Coronary artery (tissue), 2 donors: ENCODE measurements around the gene CEP76.

Experiments used
- DNase-seq: peaks from one replicate; pipeline ENCODE4 v3.0.0-alpha.2; 2017; ENCODE audit warnings: low spot score
- H3K27ac ChIP-seq, 2 donors: fragments of 200-600 bp; sonication (generic); one replicate each; pipeline ENCODE4 v1.5.1; 2016 to 2019
- H3K4me3 ChIP-seq: fragments of 200-600 bp; sonication (generic); 2 replicates; pipeline ENCODE4 v1.5.1; 2016; ENCODE audit warnings: mild to moderate bottlenecking, moderate library complexity
- TF ChIP-seq, protein P1 (sequence below): fragments of 200-600 bp; sonication (generic); IDR thresholded peaks from one replicate; pipeline ENCODE4 v1.5.1; 2019; ENCODE audit warnings: antibody characterized with exemption

Gene CEP76

GRCh38 chr18:12703664-12704063, 1.1 kb upstream of the CEP76 start:
- DNase-seq = no peak
- TF ChIP-seq, protein P1, sequence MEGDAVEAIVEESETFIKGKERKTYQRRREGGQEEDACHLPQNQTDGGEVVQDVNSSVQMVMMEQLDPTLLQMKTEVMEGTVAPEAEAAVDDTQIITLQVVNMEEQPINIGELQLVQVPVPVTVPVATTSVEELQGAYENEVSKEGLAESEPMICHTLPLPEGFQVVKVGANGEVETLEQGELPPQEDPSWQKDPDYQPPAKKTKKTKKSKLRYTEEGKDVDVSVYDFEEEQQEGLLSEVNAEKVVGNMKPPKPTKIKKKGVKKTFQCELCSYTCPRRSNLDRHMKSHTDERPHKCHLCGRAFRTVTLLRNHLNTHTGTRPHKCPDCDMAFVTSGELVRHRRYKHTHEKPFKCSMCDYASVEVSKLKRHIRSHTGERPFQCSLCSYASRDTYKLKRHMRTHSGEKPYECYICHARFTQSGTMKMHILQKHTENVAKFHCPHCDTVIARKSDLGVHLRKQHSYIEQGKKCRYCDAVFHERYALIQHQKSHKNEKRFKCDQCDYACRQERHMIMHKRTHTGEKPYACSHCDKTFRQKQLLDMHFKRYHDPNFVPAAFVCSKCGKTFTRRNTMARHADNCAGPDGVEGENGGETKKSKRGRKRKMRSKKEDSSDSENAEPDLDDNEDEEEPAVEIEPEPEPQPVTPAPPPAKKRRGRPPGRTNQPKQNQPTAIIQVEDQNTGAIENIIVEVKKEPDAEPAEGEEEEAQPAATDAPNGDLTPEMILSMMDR = no peak
- H3K27ac ChIP-seq = peak overlapping the region in 1 of 2 donors; percentile 99
- H3K4me3 ChIP-seq = peak overlapping the region; percentile 99

- TF ChIP-seq, protein P1 = no peak
- Histone ChIP-seq H3K4me3 (peak overlapping the region; percentile 99), H3K27ac (peak overlapping the region; percentile 85 to 99)
- no peak for DNase-seq
These were observed 609 bp upstream of the CEP76 start for GRCh38 chr18:12703096-12703567.

DNA sequence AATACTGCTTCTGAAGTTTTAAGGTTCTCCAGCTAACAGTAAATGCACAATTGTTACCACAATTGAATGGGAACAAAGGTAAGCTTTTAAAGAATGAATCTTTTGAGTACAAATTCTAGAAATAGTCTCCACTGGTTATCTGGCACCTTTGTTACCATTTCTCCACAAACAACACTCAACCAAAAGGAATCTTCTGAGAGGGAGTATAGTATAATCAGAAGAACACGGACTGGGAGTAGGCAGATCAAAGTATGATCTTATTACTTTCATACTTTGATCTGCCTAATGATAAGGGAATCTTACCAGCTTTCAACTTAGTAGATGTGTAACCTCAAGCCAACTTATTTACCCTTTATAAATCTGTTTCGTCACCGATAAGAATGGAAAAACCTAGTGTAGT, 1.4 kb downstream of the CEP76 start:
- Histone ChIP-seq H3K4me3 (peak overlapping the region; percentile 99), H3K27ac (no peak overlapping the region)
- TF ChIP-seq, protein P1 = no peak
- DNase-seq = no peak

- no peak overlapping the region for H3K4me3 ChIP-seq
- TF ChIP-seq, protein P1 = no peak
- no peak overlapping the region for H3K27ac ChIP-seq
- DNase-seq = no peak
These were observed 2.8 kb downstream of the CEP76 start for GRCh38 chr18:12699747-12700146.

- TF ChIP-seq, protein P1 = no peak
- no peak for DNase-seq
- Histone ChIP-seq H3K27ac (no peak overlapping the region), H3K4me3 (no peak overlapping the region)
These were observed 8.5 kb downstream of the CEP76 start for GRCh38 chr18:12694032-12694431.

- DNase-seq = no peak
- TF ChIP-seq, protein P1 = no peak
- H3K4me3 ChIP-seq = no peak overlapping the region
- no peak overlapping the region for H3K27ac ChIP-seq
These were observed 10.3 kb downstream of the CEP76 start for GRCh38 chr18:12692206-12692605.

- no peak overlapping the region for H3K27ac ChIP-seq
- TF ChIP-seq, protein P1 = no peak
These were observed 13.2 kb downstream of the CEP76 start for GRCh38 chr18:12689256-12689850.

More at GRCh38 chr18:12689256-12689850, 13.2 kb downstream of the CEP76 start:
- H3K4me3 ChIP-seq = no peak overlapping the region
- DNase-seq = no peak
